Hepatocyte (in vitro differentiated cells): ENCODE results near the gene CDK14. TPM values are rescaled to one million over a fixed set of nuclear protein-coding genes. Genes with fewer than 3 reads are reported as not detected.

Source experiments
- DNase-seq: peaks from one replicate; pipeline ENCODE4 v3.0.0-alpha.2; 2016; ENCODE audit warnings: low spot score
- H2AFZ ChIP-seq: fragments of 200-600 bp; sonication (generic); 2 replicates; pipeline ENCODE4 v1.6.0; 2016; ENCODE audit warnings: antibody characterized with exemption, mild to moderate bottlenecking
- H3K27ac ChIP-seq: fragments of 200-600 bp; sonication (generic); 2 replicates; pipeline ENCODE4 v1.5.1; 2016; ENCODE audit warnings: mild to moderate bottlenecking
- H3K27me3 ChIP-seq: fragments of 200-600 bp; sonication (generic); 2 replicates; pipeline ENCODE4 v1.6.1; 2016
- H3K36me3 ChIP-seq: fragments of 200-600 bp; sonication (generic); replicated peaks from 2 replicates; pipeline ENCODE4 v1.5.1; 2016; ENCODE audit warnings: low read depth; ENCODE audit not compliant: insufficient read depth
- H3K4me1 ChIP-seq: fragments of 200-600 bp; sonication (generic); 2 replicates; pipeline ENCODE4 v1.5.1; 2016; ENCODE audit warnings: mild to moderate bottlenecking, moderate library complexity; ENCODE audit not compliant: insufficient read depth
- H3K4me2 ChIP-seq: fragments of 200-600 bp; sonication (generic); 2 replicates; pipeline ENCODE4 v1.6.0; 2016
- H3K4me3 ChIP-seq: fragments of 200-600 bp; sonication (generic); 2 replicates; pipeline ENCODE4 v1.5.1; 2016; ENCODE audit warnings: mild to moderate bottlenecking
- H3K79me2 ChIP-seq: fragments of 200-600 bp; sonication (generic); 2 replicates; pipeline ENCODE4 v1.6.0; 2017; ENCODE audit warnings: mild to moderate bottlenecking
- H3K9me2 ChIP-seq: fragments of 200-600 bp; sonication (generic); replicated peaks from 2 replicates; pipeline ENCODE4 v1.6.0; 2017; ENCODE audit warnings: mild to moderate bottlenecking; ENCODE audit not compliant: insufficient read depth
- H3K9me3 ChIP-seq: fragments of 200-600 bp; sonication (generic); 2 replicates; pipeline ENCODE4 v1.5.1; 2016; ENCODE audit warnings: low read depth, mild to moderate bottlenecking
- H4K20me1 ChIP-seq: fragments of 200-600 bp; sonication (generic); 2 replicates; pipeline ENCODE4 v1.6.0; 2016; ENCODE audit warnings: mild to moderate bottlenecking; ENCODE audit not compliant: insufficient read depth, poor library complexity, severe bottlenecking
- EZH2 ChIP-seq: fragments of 200-600 bp; sonication (generic); IDR thresholded peaks from 2 replicates; pipeline ENCODE4 v1.6.1; 2016; ENCODE audit warnings: antibody characterized with exemption, mild to moderate bottlenecking, borderline replicate concordance
- EZH2phosphoT487 ChIP-seq: fragments of 200-600 bp; sonication (generic); IDR thresholded peaks from one replicate; pipeline ENCODE4 v1.6.1; 2018; ENCODE audit warnings: antibody characterized with exemption, mild to moderate bottlenecking, low read depth, moderate library complexity; ENCODE audit not compliant: unreplicated experiment, severe bottlenecking
- WGBS: methylation state at CpG from one replicate; pipeline ENCODE4 v1.1.6; 2016; ENCODE audit warnings: low lambda C conversion rate; ENCODE audit errors: missing lambda C conversion rate; 5-methylcytosine and 5-hydroxymethylcytosine counted together
- polyA plus RNA-seq: library from polyadenylated mRNA; unstranded; fragments of >200 nt; fragmentation: Nextera tagmentation; extraction: Ambion mirVana; gene quantifications from 2 replicates; pipeline ENCODE4 v1.2.1, GENCODE V29; 2016
- total RNA-seq: library from RNA; depleted of rRNA; stranded (reverse); fragments of >200 nt; gene quantifications from 2 replicates; pipeline ENCODE4 v1.2.3, GENCODE V29; 2014
- TF ChIP-seq, protein P1 (sequence below): fragments of 200-600 bp; sonication (generic); IDR thresholded peaks from 2 replicates; pipeline ENCODE4 v1.5.1; 2016; ENCODE audit warnings: antibody characterized with exemption, mild to moderate bottlenecking; ENCODE audit not compliant: poor library complexity

Gene CDK14
- total and polyA plus RNA-seq, 2 experiments from 2014 or later: 8.6 to 23.5 TPM

DNA sequence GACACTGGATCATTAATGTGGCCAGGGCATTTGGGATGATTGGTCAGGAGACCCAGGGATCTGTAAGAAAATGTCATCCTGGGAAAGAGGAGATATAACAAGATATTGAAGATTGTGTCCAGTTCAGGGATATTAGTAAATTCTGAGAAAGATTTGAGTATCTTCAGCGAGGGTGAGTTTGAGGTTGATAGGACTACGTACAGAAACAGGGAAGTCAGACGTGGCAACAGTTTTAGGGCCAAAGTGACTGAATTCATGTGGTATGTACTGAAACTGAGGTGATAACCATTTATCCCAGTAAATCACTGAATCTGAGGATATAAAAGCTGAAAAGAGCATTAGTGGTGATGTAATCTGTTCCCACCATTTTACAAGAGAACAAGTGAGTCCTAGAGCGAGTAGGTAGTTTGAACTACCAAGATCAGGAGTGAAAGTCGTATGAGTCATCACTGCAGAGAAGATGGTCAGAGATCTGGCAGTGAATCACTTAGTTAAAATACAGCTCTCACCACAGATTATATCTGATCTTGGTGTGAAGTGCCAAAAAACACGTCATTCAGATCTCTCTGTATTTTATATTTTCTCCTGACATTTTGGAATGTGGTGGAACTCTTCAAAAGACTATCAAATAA, 220.5 kb downstream of the CDK14 start:
- peak overlapping the region; percentile 17 for H3K27ac ChIP-seq
- DNase-seq: peak; percentile 64
- no peaks in the 10 kb centered on the region for H3K36me3 ChIP-seq
- no peak overlapping the region for H2AFZ ChIP-seq
- H3K9me3 ChIP-seq: no peaks in the 10 kb centered on the region
- no peaks in the 10 kb centered on the region for H3K79me2 ChIP-seq
- H3K27me3 ChIP-seq: no peaks in the 10 kb centered on the region
- H3K4me1 ChIP-seq: no peaks in the 10 kb centered on the region
- H3K4me2 ChIP-seq: no peak overlapping the region
- H3K4me3 ChIP-seq: no peak overlapping the region
- 68% methylated on average over 6 of the region's 6 CpGs for WGBS
- TF ChIP-seq, protein P1, sequence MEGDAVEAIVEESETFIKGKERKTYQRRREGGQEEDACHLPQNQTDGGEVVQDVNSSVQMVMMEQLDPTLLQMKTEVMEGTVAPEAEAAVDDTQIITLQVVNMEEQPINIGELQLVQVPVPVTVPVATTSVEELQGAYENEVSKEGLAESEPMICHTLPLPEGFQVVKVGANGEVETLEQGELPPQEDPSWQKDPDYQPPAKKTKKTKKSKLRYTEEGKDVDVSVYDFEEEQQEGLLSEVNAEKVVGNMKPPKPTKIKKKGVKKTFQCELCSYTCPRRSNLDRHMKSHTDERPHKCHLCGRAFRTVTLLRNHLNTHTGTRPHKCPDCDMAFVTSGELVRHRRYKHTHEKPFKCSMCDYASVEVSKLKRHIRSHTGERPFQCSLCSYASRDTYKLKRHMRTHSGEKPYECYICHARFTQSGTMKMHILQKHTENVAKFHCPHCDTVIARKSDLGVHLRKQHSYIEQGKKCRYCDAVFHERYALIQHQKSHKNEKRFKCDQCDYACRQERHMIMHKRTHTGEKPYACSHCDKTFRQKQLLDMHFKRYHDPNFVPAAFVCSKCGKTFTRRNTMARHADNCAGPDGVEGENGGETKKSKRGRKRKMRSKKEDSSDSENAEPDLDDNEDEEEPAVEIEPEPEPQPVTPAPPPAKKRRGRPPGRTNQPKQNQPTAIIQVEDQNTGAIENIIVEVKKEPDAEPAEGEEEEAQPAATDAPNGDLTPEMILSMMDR: no peak
- TF ChIP-seq EZH2 (no peak), EZH2phosphoT487 (no peak)
- H4K20me1 ChIP-seq: no peaks in the 10 kb centered on the region
- H3K9me2 ChIP-seq: no peaks in the 10 kb centered on the region

DNA sequence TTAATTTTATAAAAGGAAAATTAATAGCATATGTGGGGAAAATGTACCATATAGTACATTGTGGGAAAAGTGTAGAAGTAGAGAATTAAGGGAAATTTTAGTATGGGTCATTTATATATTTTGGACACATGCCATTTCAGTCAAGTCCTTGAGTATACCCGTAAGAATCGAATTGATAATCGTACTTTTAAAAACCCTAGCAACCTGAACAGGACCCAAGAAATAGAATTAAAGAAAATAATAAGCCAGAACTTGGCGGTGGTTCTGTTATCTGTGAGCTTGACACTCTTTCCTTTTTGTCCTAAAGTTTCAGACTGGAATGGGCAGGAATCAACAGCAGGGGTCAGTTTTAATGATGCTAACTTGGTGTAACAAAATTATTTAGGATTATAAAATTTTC, 221.0 kb downstream of the CDK14 start:
- Histone ChIP-seq H3K27me3 (no peaks in the 10 kb centered on the region), H3K9me2 (no peaks in the 10 kb centered on the region), H3K36me3 (no peaks in the 10 kb centered on the region), H3K27ac (no peak overlapping the region), H4K20me1 (no peaks in the 10 kb centered on the region), H3K4me2 (no peak overlapping the region), H3K4me3 (no peak overlapping the region), H3K4me1 (no peaks in the 10 kb centered on the region), H2AFZ (no peak overlapping the region), H3K9me3 (no peaks in the 10 kb centered on the region), H3K79me2 (no peaks in the 10 kb centered on the region)
- no peak for DNase-seq
- WGBS: 94% methylated on average over 4 of the region's 4 CpGs
- TF ChIP-seq, protein P1: no peak
- no peak for TF ChIP-seq EZH2phosphoT487
- TF ChIP-seq EZH2: no peak

DNA sequence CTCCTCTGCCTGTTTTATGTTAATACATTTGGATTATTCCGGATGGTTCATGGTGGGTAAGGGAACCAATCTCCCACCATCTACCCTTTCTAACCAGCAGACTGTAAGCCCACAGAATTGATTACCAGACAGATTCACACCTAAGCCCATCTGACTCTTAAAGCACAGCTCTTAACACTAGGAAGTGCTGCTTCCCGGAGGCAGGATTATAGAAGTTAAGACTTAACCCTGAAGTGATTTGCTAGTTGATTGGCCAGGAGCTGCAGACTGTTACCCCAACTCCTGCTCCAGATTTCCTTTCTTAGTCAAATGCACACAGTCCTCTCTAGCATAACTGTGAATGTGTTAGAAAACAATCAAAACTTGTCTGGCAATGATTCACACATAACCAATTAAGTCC, 221.7 kb downstream of the CDK14 start:
- no peak for TF ChIP-seq EZH2phosphoT487
- TF ChIP-seq, protein P1: no peak
- TF ChIP-seq EZH2: no peak
- H3K4me2 ChIP-seq: no peak overlapping the region
- no peak overlapping the region for H3K27ac ChIP-seq
- H4K20me1 ChIP-seq: no peaks in the 10 kb centered on the region
- H3K79me2 ChIP-seq: no peaks in the 10 kb centered on the region
- H3K4me3 ChIP-seq: no peak overlapping the region
- H3K9me2 ChIP-seq: no peaks in the 10 kb centered on the region
- no peaks in the 10 kb centered on the region for H3K4me1 ChIP-seq
- no peaks in the 10 kb centered on the region for H3K27me3 ChIP-seq
- no peaks in the 10 kb centered on the region for H3K9me3 ChIP-seq
- WGBS: 47% methylated on average over 2 of the region's 2 CpGs
- DNase-seq: no peak
- no peaks in the 10 kb centered on the region for H3K36me3 ChIP-seq
- H2AFZ ChIP-seq: no peak overlapping the region
